ENCODE data around the gene TENT5C.

The TENT5C gene

GRCh38 chr1:117585086-117585485, 20.8 kb upstream of the TENT5C start:
- no peak for DNase-seq (ENCODE audit: low read depth)
- no peak overlapping the region for H3K4me3 ChIP-seq (ENCODE audit: low read depth, low read length)

GRCh38 chr1:117586337-117586736, 19.5 kb upstream of the TENT5C start:
- no peak overlapping the region for H3K4me3 ChIP-seq (ENCODE audit: low read depth, low read length)
- TF ChIP-seq POLR2A (IDR thresholded peaks at IDR 0.05; ENCODE audit: extremely low read depth, insufficient read length) (no peak), CTCF (IDR thresholded peaks at IDR 0.05; ENCODE audit: low read depth, low read length) (no peak), MAX (IDR thresholded peaks at IDR 0.05; ENCODE audit: low read depth, low read length) (no peak), MYC (IDR thresholded peaks at IDR 0.05; ENCODE audit: low read depth, low read length) (no peak)
- no peak for DNase-seq (ENCODE audit: low read depth)

More at GRCh38 chr1:117585086-117585485, 20.8 kb upstream of the TENT5C start:
- TF ChIP-seq MYC (IDR thresholded peaks at IDR 0.05; ENCODE audit: low read depth, low read length), result no peak
- no peak for TF ChIP-seq CTCF (IDR thresholded peaks at IDR 0.05; ENCODE audit: low read depth, low read length)
- no peak for TF ChIP-seq POLR2A (IDR thresholded peaks at IDR 0.05; ENCODE audit: extremely low read depth, insufficient read length)
- TF ChIP-seq MAX (IDR thresholded peaks at IDR 0.05; ENCODE audit: low read depth, low read length), result no peak

- no peak for TF ChIP-seq POLR2A (IDR thresholded peaks at IDR 0.05; ENCODE audit: extremely low read depth, insufficient read length)
- TF ChIP-seq CTCF (IDR thresholded peaks at IDR 0.05; ENCODE audit: low read depth, low read length), result no peak
- no peak for TF ChIP-seq MYC (IDR thresholded peaks at IDR 0.05; ENCODE audit: low read depth, low read length)
- no peak for TF ChIP-seq MAX (IDR thresholded peaks at IDR 0.05; ENCODE audit: low read depth, low read length)
- no peak for DNase-seq (ENCODE audit: low read depth)
- no peak overlapping the region for H3K4me3 ChIP-seq (ENCODE audit: low read depth, low read length)
Measured at GRCh38 chr1:117586747-117587498, 18.9 kb upstream of the TENT5C start.

- no peak for DNase-seq (ENCODE audit: low read depth)
- TF ChIP-seq MYC (IDR thresholded peaks at IDR 0.05; ENCODE audit: low read depth, low read length) (no peak), POLR2A (IDR thresholded peaks at IDR 0.05; ENCODE audit: extremely low read depth, insufficient read length) (no peak), CTCF (IDR thresholded peaks at IDR 0.05; ENCODE audit: low read depth, low read length) (no peak), MAX (IDR thresholded peaks at IDR 0.05; ENCODE audit: low read depth, low read length) (no peak)
- no peak overlapping the region for H3K4me3 ChIP-seq (ENCODE audit: low read depth, low read length)
Measured at GRCh38 chr1:117587499-117588356, 18.1 kb upstream of the TENT5C start.

GRCh38 chr1:117589544-117589943, 16.3 kb upstream of the TENT5C start:
- no peak overlapping the region for H3K4me3 ChIP-seq (ENCODE audit: low read depth, low read length)
- DNase-seq (ENCODE audit: low read depth), result no peak
- no peak for TF ChIP-seq CTCF (IDR thresholded peaks at IDR 0.05; ENCODE audit: low read depth, low read length)

Data from NB4 (cell line).